Measurements from ENCODE around the gene FGR. TPM values are rescaled to one million over a fixed set of nuclear protein-coding genes. Genes with fewer than 3 reads are reported as not detected.
A peak's percentile ranks its signal among the peaks of the same experiment; 100 is the strongest.

Gene FGR
- total RNA-seq, 1 donor from 2014 or later = 0.21 TPM

DNA sequence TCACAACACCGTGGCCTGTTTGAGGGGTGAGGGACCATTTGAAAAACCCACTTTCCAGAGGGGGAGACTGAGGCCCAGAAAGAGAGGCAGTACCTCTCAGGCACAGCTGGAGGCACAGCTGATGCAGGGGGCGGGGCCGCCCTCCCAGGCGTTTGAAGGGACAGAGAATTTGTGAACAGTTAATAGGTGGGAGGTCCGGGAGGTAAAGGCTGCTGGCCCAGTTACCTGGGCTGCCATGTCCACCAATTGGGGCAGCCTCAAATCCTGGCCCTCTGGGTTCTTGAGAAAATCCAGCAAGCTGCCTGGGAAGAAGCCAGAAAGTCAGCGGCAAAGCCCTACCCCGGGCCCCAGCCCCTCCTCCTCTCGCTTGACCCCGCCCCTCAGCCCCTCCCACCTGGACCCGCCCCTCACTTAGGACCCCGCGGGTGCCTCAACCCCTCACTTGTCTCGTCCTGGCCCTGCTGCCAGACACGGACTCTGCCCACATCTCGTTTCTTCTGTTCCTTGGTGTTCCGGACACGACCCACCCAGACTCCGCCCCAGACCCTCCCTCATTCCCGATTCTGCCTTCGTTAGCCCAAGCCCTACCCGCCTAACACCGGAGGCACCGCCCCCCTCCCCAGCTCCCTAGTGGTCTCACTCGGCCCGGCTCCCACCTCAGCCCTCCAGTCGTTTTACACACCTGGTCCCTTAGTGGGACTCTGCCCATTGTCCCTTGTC lies 20.2 kb downstream of the FGR start:
- Mint-ChIP-seq H3K4me1 (ENCODE audit: low read depth) (peaks cover 50% of the 10 kb centered on the region), H3K36me3 (ENCODE audit: low read depth) (peaks cover 2% of the 10 kb centered on the region), H3K27ac (no peak overlapping the region), H3K27me3 (ENCODE audit: insufficient read depth) (no peaks in the 10 kb centered on the region), H3K4me3 (no peak overlapping the region), H3K9me3 (no peaks in the 10 kb centered on the region)
- intact Hi-C loops (cut with micrococcal nuclease) = no loop called here
- DNase-seq (ENCODE audit: low spot score) = no peak

DNA sequence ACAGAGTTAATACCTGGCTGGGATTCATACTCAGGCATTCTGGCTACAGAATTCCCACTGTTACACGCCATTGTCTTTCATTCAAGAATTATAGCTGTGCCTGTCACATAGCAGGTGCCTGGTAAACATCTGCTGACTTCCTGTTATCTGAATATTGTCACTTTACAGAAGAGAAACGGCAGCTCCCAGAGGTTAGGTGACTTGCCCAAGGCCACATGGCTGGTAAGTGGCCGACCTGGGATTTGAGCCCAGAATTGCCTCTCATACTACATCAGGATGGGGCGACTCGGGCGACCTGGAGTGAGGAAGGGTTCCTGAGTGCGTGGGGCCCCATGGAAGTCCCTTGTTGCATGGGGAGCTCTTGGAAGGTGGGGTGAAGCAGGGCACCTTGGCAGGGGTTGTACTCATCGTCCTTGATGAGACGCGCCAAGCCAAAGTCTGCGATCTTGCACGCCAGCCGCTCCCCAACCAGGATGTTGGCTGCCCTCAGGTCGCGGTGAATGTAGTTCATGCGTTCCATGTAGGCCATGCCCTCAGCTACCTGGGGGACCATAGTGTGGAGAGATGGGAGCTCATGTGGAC lies 20.9 kb downstream of the FGR start:
- intact Hi-C loops (cut with micrococcal nuclease) = no loop called here
- Mint-ChIP-seq H3K4me1 (ENCODE audit: low read depth) (peaks cover 44% of the 10 kb centered on the region), H3K27ac (peak overlapping the region; percentile 74), H3K9me3 (no peaks in the 10 kb centered on the region), H3K36me3 (ENCODE audit: low read depth) (peaks cover 2% of the 10 kb centered on the region), H3K4me3 (no peak overlapping the region), H3K27me3 (ENCODE audit: insufficient read depth) (no peaks in the 10 kb centered on the region)
- DNase-seq (ENCODE audit: low spot score) = no peak

DNA sequence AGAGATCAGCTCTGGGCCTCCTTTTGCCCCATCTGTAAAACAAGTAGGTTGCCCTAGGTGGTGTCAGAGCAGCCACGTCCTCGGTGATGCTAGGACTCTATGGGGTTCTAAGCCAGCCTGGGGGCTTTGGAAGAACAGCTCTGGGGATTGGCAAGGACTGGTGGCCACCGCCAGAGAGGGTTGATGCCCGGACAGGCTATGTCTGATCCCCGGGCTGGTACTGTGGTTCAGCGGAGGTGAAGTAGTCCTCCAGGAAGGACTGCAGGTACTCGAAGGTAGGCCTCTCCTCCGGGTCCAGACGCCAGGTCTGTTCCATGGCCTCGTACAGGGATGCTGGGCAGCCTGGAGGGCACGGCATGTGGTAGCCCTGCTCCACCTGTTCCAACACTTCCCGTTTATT lies 22.3 kb downstream of the FGR start:
- intact Hi-C loops (cut with micrococcal nuclease) = no loop called here
- H3K27me3 Mint-ChIP-seq (ENCODE audit: insufficient read depth) = no peaks in the 10 kb centered on the region
- no peak overlapping the region for H3K4me3 Mint-ChIP-seq
- peaks cover 2% of the 10 kb centered on the region for H3K36me3 Mint-ChIP-seq (ENCODE audit: low read depth)
- no peaks in the 10 kb centered on the region for H3K9me3 Mint-ChIP-seq
- H3K4me1 Mint-ChIP-seq (ENCODE audit: low read depth) = peaks cover 30% of the 10 kb centered on the region
- DNase-seq (ENCODE audit: low spot score) = no peak
- H3K27ac Mint-ChIP-seq = no peak overlapping the region

DNA sequence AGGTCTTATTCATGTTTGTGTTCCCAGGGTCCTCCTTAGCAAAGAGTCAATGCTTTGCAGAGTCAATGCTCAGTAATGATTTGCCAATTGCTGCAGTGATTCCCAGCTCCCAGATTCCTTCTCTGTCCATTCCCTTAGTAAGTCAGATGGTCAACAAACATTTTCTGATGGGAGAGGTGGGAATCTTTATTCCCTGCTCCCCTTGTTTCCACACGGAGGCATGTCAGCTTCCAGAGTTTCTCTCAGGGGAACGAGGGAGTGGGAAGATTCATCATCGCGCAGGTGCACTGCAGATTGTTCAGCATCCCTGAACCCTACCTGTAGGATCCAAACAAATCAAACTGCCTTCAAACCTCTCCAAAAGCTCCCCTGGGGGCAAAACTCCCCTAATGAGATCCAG lies 23.5 kb downstream of the FGR start:
- H3K9me3 Mint-ChIP-seq = no peaks in the 10 kb centered on the region
- peaks cover 24% of the 10 kb centered on the region for H3K4me1 Mint-ChIP-seq (ENCODE audit: low read depth)
- H3K4me3 Mint-ChIP-seq = no peak overlapping the region
- intact Hi-C loops (cut with micrococcal nuclease) = no loop called here
- H3K27ac Mint-ChIP-seq = no peak overlapping the region
- no peaks in the 10 kb centered on the region for H3K27me3 Mint-ChIP-seq (ENCODE audit: insufficient read depth)
- H3K36me3 Mint-ChIP-seq (ENCODE audit: low read depth) = no peaks in the 10 kb centered on the region
- DNase-seq (ENCODE audit: low spot score) = no peak

DNA sequence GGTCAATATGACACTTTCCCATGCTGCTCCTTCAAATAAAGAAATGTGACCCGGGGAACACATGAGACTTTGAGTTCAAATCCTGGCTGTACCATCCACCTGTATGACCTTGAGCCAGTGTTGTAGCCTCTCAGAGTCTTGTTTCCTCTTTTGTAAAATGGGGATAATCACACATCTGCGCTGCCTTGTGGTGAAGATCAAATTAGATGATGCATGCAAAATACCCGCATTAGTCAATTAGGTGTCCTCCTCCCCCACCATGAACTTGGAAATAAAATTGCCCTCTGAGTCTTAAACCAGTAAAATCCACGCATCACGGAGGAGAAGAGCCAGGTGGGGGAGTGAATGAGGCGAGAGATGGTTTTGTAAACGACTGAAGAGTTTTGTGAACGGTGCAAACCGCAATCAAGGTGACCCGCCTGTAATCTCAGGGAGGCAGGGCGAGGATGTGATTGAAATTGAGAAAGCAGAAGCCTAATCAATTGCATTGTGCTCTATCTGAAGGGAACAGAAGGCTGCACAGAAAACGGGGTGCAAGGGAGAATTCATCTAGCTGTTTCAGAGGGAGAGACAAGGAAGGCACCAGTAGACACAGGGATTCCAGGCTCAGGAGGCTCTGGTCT lies 25.3 kb downstream of the FGR start:
- DNase-seq (ENCODE audit: low spot score) = no peak
- peaks cover 23% of the 10 kb centered on the region for H3K4me1 Mint-ChIP-seq (ENCODE audit: low read depth)
- H3K27me3 Mint-ChIP-seq (ENCODE audit: insufficient read depth) = peaks cover 2% of the 10 kb centered on the region
- intact Hi-C loops (cut with micrococcal nuclease) = no loop called here
- no peak overlapping the region for H3K27ac Mint-ChIP-seq
- H3K4me3 Mint-ChIP-seq = no peak overlapping the region
- H3K36me3 Mint-ChIP-seq (ENCODE audit: low read depth) = no peaks in the 10 kb centered on the region
- no peaks in the 10 kb centered on the region for H3K9me3 Mint-ChIP-seq

DNA sequence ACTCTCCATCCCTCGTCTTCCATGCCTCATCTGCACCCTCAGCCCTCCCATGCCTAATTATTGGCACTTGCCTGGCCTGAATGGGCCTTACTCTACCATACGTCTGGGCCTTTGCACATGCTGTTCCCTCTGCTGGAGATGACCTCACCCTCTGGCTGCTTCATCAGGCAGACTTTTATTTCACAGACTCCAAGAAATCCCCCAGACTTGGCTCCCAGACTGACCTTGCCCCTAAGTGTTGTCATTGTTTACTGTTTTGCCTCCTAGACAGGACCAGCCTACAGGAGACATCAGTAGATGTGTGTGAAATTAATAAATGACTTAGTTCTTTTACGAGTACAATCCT lies 25.8 kb downstream of the FGR start:
- H3K27me3 Mint-ChIP-seq (ENCODE audit: insufficient read depth) = peaks cover 2% of the 10 kb centered on the region
- intact Hi-C loops (cut with micrococcal nuclease) = no loop called here
- no peaks in the 10 kb centered on the region for H3K36me3 Mint-ChIP-seq (ENCODE audit: low read depth)
- DNase-seq (ENCODE audit: low spot score) = no peak
- peaks cover 20% of the 10 kb centered on the region for H3K4me1 Mint-ChIP-seq (ENCODE audit: low read depth)
- H3K9me3 Mint-ChIP-seq = no peaks in the 10 kb centered on the region
- no peak overlapping the region for H3K27ac Mint-ChIP-seq
- H3K4me3 Mint-ChIP-seq = no peak overlapping the region

DNA sequence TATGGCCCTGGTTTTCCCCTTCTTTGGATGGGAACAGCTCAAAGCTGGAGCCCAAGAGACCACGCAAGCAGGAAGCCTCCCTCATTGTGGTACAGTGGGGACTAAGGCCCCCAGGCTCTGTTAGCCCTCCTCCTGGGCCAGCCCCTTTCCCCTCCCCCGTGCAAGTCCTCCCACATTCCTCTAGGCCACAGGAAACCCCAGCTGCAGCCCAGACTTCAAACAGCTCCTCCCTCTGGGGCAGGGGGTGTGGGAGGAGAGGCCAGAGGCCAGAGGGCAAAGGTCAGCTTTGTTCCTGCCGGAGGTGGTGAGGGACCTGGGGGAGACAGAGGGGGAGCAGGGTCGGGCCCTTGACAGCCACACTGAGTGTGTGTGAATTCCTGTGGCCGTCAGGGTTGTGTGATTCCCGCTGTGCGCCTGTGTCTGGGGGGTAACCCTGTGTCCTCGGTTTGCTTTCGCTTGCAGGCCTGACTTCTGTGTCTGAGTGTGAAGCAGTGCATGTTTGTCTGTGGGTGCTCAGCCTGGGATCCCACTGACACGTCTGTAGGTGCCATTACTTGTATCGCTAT lies 27.7 kb downstream of the FGR start:
- H3K4me1 Mint-ChIP-seq (ENCODE audit: low read depth) = peaks cover 13% of the 10 kb centered on the region
- no peak for DNase-seq (ENCODE audit: low spot score)
- no peaks in the 10 kb centered on the region for H3K36me3 Mint-ChIP-seq (ENCODE audit: low read depth)
- H3K27ac Mint-ChIP-seq = no peak overlapping the region
- peaks cover 2% of the 10 kb centered on the region for H3K27me3 Mint-ChIP-seq (ENCODE audit: insufficient read depth)
- intact Hi-C loops (cut with micrococcal nuclease) = loop anchor here (2.0 kb wide), 1 partner anchor 307 kb away; no protein-coding TSS in a partner anchor
- H3K4me3 Mint-ChIP-seq = no peak overlapping the region
- no peaks in the 10 kb centered on the region for H3K9me3 Mint-ChIP-seq

DNA sequence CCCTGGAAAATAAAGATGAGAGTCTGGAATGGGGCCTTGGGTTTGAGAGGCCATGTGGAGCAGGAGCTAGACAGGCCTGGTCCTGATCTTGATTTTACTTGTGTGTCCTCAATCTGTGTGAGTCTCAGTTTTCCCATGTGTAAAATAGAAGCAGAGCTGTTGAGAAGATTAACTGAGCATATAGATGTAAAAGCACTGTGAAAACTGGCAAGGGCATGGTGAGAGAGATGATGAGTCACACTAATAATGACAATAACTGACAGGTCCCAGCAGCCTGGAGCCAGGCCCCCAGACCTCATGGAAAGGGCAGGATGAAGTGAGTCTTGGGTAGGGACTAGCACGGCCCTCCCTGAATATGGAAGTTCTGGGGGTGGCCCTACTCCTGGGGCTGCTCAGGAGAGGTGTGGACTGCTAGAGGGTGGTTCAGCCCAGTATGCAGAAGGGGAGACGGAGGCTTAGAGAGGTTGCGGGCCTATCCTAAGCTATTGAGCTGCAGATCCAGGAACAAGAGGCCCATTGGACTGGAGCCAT lies 28.2 kb downstream of the FGR start:
- intact Hi-C loops (cut with micrococcal nuclease) = loop anchor here (1.0 to 2.0 kb wide), 5 partner anchors 50 to 306 kb away; partner anchors contain the start of gene GPR3
- no peaks in the 10 kb centered on the region for H3K36me3 Mint-ChIP-seq (ENCODE audit: low read depth)

DNA sequence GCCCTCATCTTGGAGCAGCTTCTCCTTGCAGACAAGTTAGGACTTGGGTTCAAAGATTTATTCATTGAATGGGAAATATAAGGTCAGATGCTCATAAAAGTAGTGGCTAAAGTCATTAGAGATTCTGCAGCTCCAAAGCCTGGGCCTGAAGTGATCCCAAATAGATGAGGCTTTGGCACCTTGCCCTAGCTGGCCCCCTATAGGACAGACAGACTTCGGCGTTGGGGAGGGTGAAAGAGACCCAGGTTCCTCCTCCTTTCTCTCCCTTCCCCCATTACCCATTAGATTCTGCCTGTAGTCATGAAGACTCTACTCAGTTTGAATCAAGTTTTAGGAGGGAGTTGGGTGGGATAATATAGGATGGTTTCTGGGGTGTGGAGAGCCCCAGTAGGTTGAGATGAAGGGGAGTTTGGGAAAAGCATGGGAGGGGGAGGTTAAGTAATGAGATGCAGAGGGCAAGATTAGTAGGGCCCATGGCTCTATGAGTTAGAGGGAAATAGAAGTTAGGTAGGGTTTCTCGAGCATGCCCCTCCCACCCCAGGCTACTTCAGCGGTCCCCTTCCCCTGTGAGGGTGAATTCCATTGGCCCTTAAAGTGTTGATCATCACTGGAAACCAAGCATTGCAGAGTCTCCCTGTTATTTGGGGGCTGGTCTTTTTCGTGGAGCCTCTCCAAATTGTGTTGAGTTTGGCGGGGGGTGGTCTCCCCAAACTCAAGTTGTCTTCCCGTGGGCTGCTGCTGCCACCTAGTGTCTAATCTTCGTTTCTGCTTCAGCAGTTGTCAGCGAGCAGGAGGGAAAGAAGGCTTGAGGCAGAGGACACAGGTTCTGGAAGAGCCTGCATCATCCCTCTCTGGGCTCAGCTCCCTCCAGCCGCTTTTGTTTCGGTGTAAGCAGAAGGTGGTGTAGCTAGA lies 28.9 kb downstream of the FGR start:
- peak overlapping the region; percentile 89 for H3K4me3 Mint-ChIP-seq
- no peaks in the 10 kb centered on the region for H3K36me3 Mint-ChIP-seq (ENCODE audit: low read depth)
- peak; percentile 48 for DNase-seq (ENCODE audit: low spot score)
- peaks cover 2% of the 10 kb centered on the region for H3K27me3 Mint-ChIP-seq (ENCODE audit: insufficient read depth)
- H3K27ac Mint-ChIP-seq = peak overlapping the region; percentile 60
- no peaks in the 10 kb centered on the region for H3K9me3 Mint-ChIP-seq
- intact Hi-C loops (cut with micrococcal nuclease) = loop anchor here (1.0 to 2.0 kb wide), 7 partner anchors 50 to 305 kb away; partner anchors contain the start of genes FAM76A, GPR3 and STX12
- H3K4me1 Mint-ChIP-seq (ENCODE audit: low read depth) = peaks cover 20% of the 10 kb centered on the region

More for the DNA sequence above, 28.2 kb downstream of the FGR start:
- Mint-ChIP-seq H3K9me3 (no peaks in the 10 kb centered on the region), H3K27ac (peak overlapping the region; percentile 60), H3K27me3 (ENCODE audit: insufficient read depth) (peaks cover 2% of the 10 kb centered on the region), H3K4me1 (ENCODE audit: low read depth) (peaks cover 13% of the 10 kb centered on the region), H3K4me3 (peak overlapping the region; percentile 17)
- no peak for DNase-seq (ENCODE audit: low spot score)

DNA sequence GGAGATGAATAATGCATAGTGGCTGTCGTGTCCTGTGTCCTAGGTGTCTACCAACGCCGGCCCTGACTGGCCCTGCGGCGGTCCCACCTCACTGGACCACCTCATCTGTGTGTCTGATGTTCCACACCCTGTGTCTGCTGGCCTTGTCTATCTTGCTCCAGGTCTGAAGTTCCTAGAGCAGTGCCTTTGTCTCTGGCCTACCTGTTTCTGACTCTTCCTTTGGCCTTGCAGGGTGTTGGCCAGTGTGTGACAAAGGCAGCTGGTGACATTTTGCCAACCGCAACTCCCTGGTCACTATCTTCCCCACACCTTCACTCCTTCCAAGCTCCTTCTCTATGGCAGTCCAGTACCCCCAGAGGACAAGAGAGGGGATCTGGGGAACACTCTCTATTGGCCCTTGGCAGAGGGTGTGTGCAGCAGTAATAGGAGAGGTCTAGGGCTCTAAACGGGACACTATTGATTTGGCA lies 29.7 kb downstream of the FGR start:
- H3K27ac Mint-ChIP-seq = no peak overlapping the region
- no peaks in the 10 kb centered on the region for H3K9me3 Mint-ChIP-seq
- H3K36me3 Mint-ChIP-seq (ENCODE audit: low read depth) = peaks cover 2% of the 10 kb centered on the region
- peak overlapping the region; percentile 89 for H3K4me3 Mint-ChIP-seq
- peaks cover 2% of the 10 kb centered on the region for H3K27me3 Mint-ChIP-seq (ENCODE audit: insufficient read depth)
- no peak for DNase-seq (ENCODE audit: low spot score)
- intact Hi-C loops (cut with micrococcal nuclease) = loop anchor here (2.0 kb wide), 2 partner anchors 119 to 167 kb away; partner anchors contain the start of genes FAM76A and STX12
- peaks cover 27% of the 10 kb centered on the region for H3K4me1 Mint-ChIP-seq (ENCODE audit: low read depth)

DNA sequence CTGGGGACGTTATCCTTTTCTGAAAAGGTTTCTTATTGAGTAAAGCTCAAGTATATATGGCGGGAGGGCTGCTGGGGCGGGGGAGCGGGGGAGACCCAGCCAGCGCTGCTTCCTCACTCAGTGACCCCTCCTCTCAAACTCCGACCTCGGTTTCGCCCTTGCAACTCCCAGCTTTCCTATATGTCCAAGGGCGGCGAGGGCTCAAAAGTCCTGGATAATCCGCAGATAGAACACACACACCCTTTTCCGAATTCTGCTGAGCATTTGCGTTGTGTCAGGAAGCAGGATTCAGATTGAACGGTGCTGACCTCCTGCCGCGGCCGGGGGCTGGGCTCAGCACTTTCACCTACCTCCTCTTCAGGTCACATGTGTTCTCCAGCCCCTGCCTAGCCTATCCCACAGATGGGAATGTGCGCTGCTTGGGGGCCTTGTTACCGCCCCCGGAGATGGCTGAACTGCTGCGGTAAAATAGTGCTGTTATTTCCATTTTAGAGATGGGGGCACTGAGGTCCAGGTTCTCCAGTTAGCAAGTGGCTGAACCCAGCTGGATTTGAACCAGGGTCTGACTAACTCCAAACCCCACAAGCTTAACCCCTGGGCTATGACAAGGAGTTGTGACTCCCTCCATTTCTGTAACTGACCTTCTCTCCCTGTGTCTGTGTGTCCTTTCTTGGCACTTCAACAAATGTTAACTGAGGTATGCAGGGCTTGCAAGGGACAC lies 30.2 kb downstream of the FGR start:
- peaks cover 33% of the 10 kb centered on the region for H3K4me1 Mint-ChIP-seq (ENCODE audit: low read depth)
- peak overlapping the region; percentile 69 for H3K27ac Mint-ChIP-seq
- DNase-seq (ENCODE audit: low spot score) = no peak
- H3K27me3 Mint-ChIP-seq (ENCODE audit: insufficient read depth) = peaks cover 2% of the 10 kb centered on the region
- H3K9me3 Mint-ChIP-seq = no peaks in the 10 kb centered on the region
- peaks cover 2% of the 10 kb centered on the region for H3K36me3 Mint-ChIP-seq (ENCODE audit: low read depth)
- intact Hi-C loops (cut with micrococcal nuclease) = loop anchor here (1.0 to 5.0 kb wide), 7 partner anchors 36 to 682 kb away; partner anchors contain the start of genes FAM76A, NUDC, STX12 and TMEM222
- peak overlapping the region; percentile 89 for H3K4me3 Mint-ChIP-seq

All from activated T-helper 1 cell treated with anti-CD3 and anti-CD28 coated beads, Interleukin-12 subunit alpha, Interleukin-12 subunit beta, Interleukin-2, Interleukin-4 antibody, amounts not matched to agents 30 ng/mL and 10 ng/mL and 1 ng/mL, durations not matched to agents 14 hours and 24 hours and 36 hours (primary cell).